Trophoblast cell (in vitro differentiated cells and primary cell): ENCODE data around the gene KDM4C.

ENCODE experiments used
- DNase-seq, 2 donors: peaks; one replicate each; pipeline ENCODE4 v3.0.0-alpha.2; 2016
- H2AFZ ChIP-seq: 2 replicates; pipeline ENCODE4 v1.6.1; 2013; ENCODE audit warnings: low read length, moderate library complexity, mild to moderate bottlenecking; ENCODE audit not compliant: insufficient read depth, poor library complexity
- H2AK5ac ChIP-seq: 2 replicates; pipeline ENCODE4 v1.6.1; 2013; ENCODE audit warnings: mild to moderate bottlenecking, low read length
- H2BK120ac ChIP-seq: 2 replicates; pipeline ENCODE4 v1.6.1; 2013; ENCODE audit warnings: low read length, mild to moderate bottlenecking, moderate library complexity; ENCODE audit not compliant: insufficient read depth, poor library complexity
- H2BK12ac ChIP-seq: 2 replicates; pipeline ENCODE4 v1.6.1; 2013; ENCODE audit warnings: mild to moderate bottlenecking, low read length, moderate library complexity
- H2BK5ac ChIP-seq: 2 replicates; pipeline ENCODE4 v1.6.1; 2013; ENCODE audit warnings: low read length, low read depth, moderate library complexity, mild to moderate bottlenecking; ENCODE audit not compliant: poor library complexity
- H3K14ac ChIP-seq: 2 replicates; pipeline ENCODE4 v1.6.1; 2013; ENCODE audit warnings: mild to moderate bottlenecking, low read length
- H3K18ac ChIP-seq: 2 replicates; pipeline ENCODE4 v1.6.1; 2013; ENCODE audit warnings: mild to moderate bottlenecking, low read length
- H3K23ac ChIP-seq: 2 replicates; pipeline ENCODE4 v1.6.1; 2013; ENCODE audit warnings: low read length
- H3K27ac ChIP-seq: 2 replicates; pipeline ENCODE4 v1.5.1; 2013; ENCODE audit warnings: low read depth, mild to moderate bottlenecking, inconsistent platforms, low read length, moderate library complexity
- H3K27me3 ChIP-seq: 2 replicates; pipeline ENCODE4 v1.6.1; 2013; ENCODE audit warnings: inconsistent platforms, mild to moderate bottlenecking, low read length, moderate library complexity; ENCODE audit not compliant: insufficient read depth
- H3K36me3 ChIP-seq, 2 experiments: 1 replicate in 1 of 2; 2 replicates in 1 of 2; pipeline ENCODE4 v1.6.1; 2013; ENCODE audit warnings: low read length in 2 of 2, mild to moderate bottlenecking in 2 of 2, moderate library complexity in 1 of 2; ENCODE audit not compliant: insufficient read depth in 2 of 2, control insufficient read depth in 1 of 2
- H3K4ac ChIP-seq: 2 replicates; pipeline ENCODE4 v1.6.1; 2013; ENCODE audit warnings: low read depth, mild to moderate bottlenecking, low read length, moderate library complexity
- H3K4me1 ChIP-seq, 2 experiments: 1 replicate in 1 of 2; 2 replicates in 1 of 2; pipeline ENCODE4 v1.6.1; 2013; ENCODE audit warnings: low read length in 2 of 2, mild to moderate bottlenecking in 2 of 2, moderate library complexity in 1 of 2; ENCODE audit not compliant: insufficient read depth in 2 of 2, control insufficient read depth in 1 of 2
- H3K4me2 ChIP-seq: 2 replicates; pipeline ENCODE4 v1.6.1; 2013; ENCODE audit warnings: inconsistent platforms, mild to moderate bottlenecking, low read length, moderate library complexity
- H3K4me3 ChIP-seq: 2 replicates; pipeline ENCODE4 v1.5.1; 2013; ENCODE audit warnings: mild to moderate bottlenecking, low read depth, low read length, inconsistent platforms
- H3K79me1 ChIP-seq: one replicate; pipeline ENCODE4 v1.6.1; 2013; ENCODE audit warnings: low read length
- H3K79me2 ChIP-seq: 2 replicates; pipeline ENCODE4 v1.6.1; 2013; ENCODE audit warnings: low read length, mild to moderate bottlenecking; ENCODE audit not compliant: control insufficient read depth, insufficient read depth, poor library complexity
- H3K9ac ChIP-seq: 2 replicates; pipeline ENCODE4 v1.6.1; 2013; ENCODE audit warnings: mild to moderate bottlenecking, low read length
- H3K9me3 ChIP-seq: 2 replicates; pipeline ENCODE4 v1.6.1; 2013; ENCODE audit warnings: low read depth, mild to moderate bottlenecking, control low read depth, inconsistent platforms, low read length; ENCODE audit not compliant: insufficient read depth
- H4K12ac ChIP-seq: 2 replicates; pipeline ENCODE4 v1.6.1; 2013; ENCODE audit warnings: low read depth, mild to moderate bottlenecking, low read length, moderate library complexity
- H4K8ac ChIP-seq: 2 replicates; pipeline ENCODE4 v1.6.1; 2013; ENCODE audit warnings: low read depth, mild to moderate bottlenecking, low read length, moderate library complexity
- H4K91ac ChIP-seq: one replicate; pipeline ENCODE4 v1.6.1; 2013; ENCODE audit warnings: low read depth, mild to moderate bottlenecking, low read length, moderate library complexity
- WGBS: extraction: QIAGEN DNeasy Blood & Tissue Kit; methylation state at CpG from one replicate; pipeline ENCODE4 v1.1.7; 2013; ENCODE audit warnings: missing lambda C conversion rate; ENCODE audit not compliant: insufficient read length, insufficient coverage; ENCODE audit errors: extremely low coverage; 5-methylcytosine and 5-hydroxymethylcytosine counted together

KDM4C gene

GRCh38 chr9:7154003-7154619, 396.3 kb downstream of the KDM4C start:
- peak overlapping the region; percentile 15 for H4K91ac ChIP-seq
- H3K23ac ChIP-seq, result no peak overlapping the region
- H3K4me1 ChIP-seq, result peaks cover 9 to 23% of the 10 kb centered on the region in 2 experiments
- no peaks in the 10 kb centered on the region for H3K27me3 ChIP-seq
- peak overlapping the region; percentile 24 for H2BK5ac ChIP-seq
- H2AK5ac ChIP-seq, result no peak overlapping the region
- peak overlapping the region; percentile 6 for H2BK12ac ChIP-seq
- no peak overlapping the region for H3K4me2 ChIP-seq
- H2AFZ ChIP-seq, result no peak overlapping the region
- peak overlapping the region; percentile 21 for H3K18ac ChIP-seq
- no peak overlapping the region for H4K8ac ChIP-seq
- H3K9me3 ChIP-seq, result no peaks in the 10 kb centered on the region
- peak overlapping the region; percentile 44 for H3K27ac ChIP-seq
- peak overlapping the region; percentile 40 for H2BK120ac ChIP-seq
- H3K79me2 ChIP-seq, result no peaks in the 10 kb centered on the region
- H4K12ac ChIP-seq, result no peak overlapping the region
- DNase-seq, result no peak
- H3K4ac ChIP-seq, result no peak overlapping the region
- no peak overlapping the region for H3K4me3 ChIP-seq
- H3K36me3 ChIP-seq, result no peaks in the 10 kb centered on the region
- no CpG with 5 or more reads among the region's 9 CpGs for WGBS
- no peak overlapping the region for H3K14ac ChIP-seq
- peaks cover 12% of the 10 kb centered on the region for H3K79me1 ChIP-seq
- H3K9ac ChIP-seq, result no peak overlapping the region

GRCh38 chr9:7154650-7155049, 396.9 kb downstream of the KDM4C start:
- H3K27ac ChIP-seq, result peak overlapping the region; percentile 44
- no peak overlapping the region for H2BK120ac ChIP-seq
- H3K9ac ChIP-seq, result no peak overlapping the region
- H2AFZ ChIP-seq, result no peak overlapping the region
- H2BK5ac ChIP-seq, result no peak overlapping the region
- no peak overlapping the region for H2AK5ac ChIP-seq
- no peak overlapping the region for H4K91ac ChIP-seq
- H3K23ac ChIP-seq, result no peak overlapping the region
- H3K79me2 ChIP-seq, result no peaks in the 10 kb centered on the region
- no peak overlapping the region for H4K8ac ChIP-seq
- WGBS, result no CpG with 5 or more reads among the region's 4 CpGs
- no peak for DNase-seq
- H3K79me1 ChIP-seq, result peaks cover 10% of the 10 kb centered on the region
- no peak overlapping the region for H3K14ac ChIP-seq
- no peak overlapping the region for H2BK12ac ChIP-seq
- no peak overlapping the region for H3K4me2 ChIP-seq
- H3K9me3 ChIP-seq, result no peaks in the 10 kb centered on the region
- no peak overlapping the region for H3K4me3 ChIP-seq
- H3K4me1 ChIP-seq, result peaks cover 9 to 23% of the 10 kb centered on the region in 2 experiments
- H3K18ac ChIP-seq, result no peak overlapping the region
- no peaks in the 10 kb centered on the region for H3K27me3 ChIP-seq
- no peak overlapping the region for H4K12ac ChIP-seq
- no peaks in the 10 kb centered on the region for H3K36me3 ChIP-seq
- H3K4ac ChIP-seq, result no peak overlapping the region

DNA sequence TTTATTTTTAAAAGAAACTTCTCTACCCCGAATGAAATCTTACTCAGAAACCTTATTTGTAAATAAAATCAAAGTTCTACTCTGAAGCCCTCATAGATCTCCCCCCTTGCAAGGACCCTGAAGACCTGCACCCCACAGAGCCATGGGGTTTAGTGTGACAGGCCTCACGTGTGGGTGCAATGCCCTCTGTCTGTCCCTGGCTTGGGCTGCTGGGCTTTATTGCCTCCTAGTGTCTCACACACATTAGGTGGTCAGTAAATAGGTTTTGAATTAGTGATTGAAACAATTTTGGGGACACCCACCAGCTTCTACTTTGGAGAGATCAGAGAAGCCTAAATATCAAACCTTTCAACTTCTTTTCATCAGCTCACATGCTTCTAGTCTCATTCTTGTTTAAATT, 403.7 kb downstream of the KDM4C start:
- H3K9me3 ChIP-seq, result peaks cover 3% of the 10 kb centered on the region
- H3K18ac ChIP-seq, result no peak overlapping the region
- H2BK120ac ChIP-seq, result no peak overlapping the region
- DNase-seq, result no peak
- H2AFZ ChIP-seq, result no peak overlapping the region
- no peak overlapping the region for H2BK12ac ChIP-seq
- no peak overlapping the region for H2AK5ac ChIP-seq
- H4K91ac ChIP-seq, result no peak overlapping the region
- no peak overlapping the region for H3K27ac ChIP-seq
- H3K23ac ChIP-seq, result no peak overlapping the region
- no peaks in the 10 kb centered on the region for H3K27me3 ChIP-seq
- no peak overlapping the region for H3K14ac ChIP-seq
- H2BK5ac ChIP-seq, result no peak overlapping the region
- H4K12ac ChIP-seq, result no peak overlapping the region
- no peak overlapping the region for H3K4ac ChIP-seq
- no peak overlapping the region for H3K9ac ChIP-seq
- no peaks in the 10 kb centered on the region for H3K79me1 ChIP-seq
- no peaks in the 10 kb centered on the region for H3K36me3 ChIP-seq
- no peak overlapping the region for H4K8ac ChIP-seq
- no peaks in the 10 kb centered on the region for H3K79me2 ChIP-seq
- no peak overlapping the region for H3K4me3 ChIP-seq
- no peak overlapping the region for H3K4me2 ChIP-seq
- peaks cover 2 to 6% of the 10 kb centered on the region in 2 experiments for H3K4me1 ChIP-seq
- no CpG with 5 or more reads among the region's 2 CpGs for WGBS

- H3K18ac ChIP-seq, result no peak overlapping the region
- H4K8ac ChIP-seq, result no peak overlapping the region
- DNase-seq, result no peak
- no peak overlapping the region for H2BK5ac ChIP-seq
- no peaks in the 10 kb centered on the region for H3K79me2 ChIP-seq
- H2AFZ ChIP-seq, result no peak overlapping the region
- no peak overlapping the region for H3K23ac ChIP-seq
- no peak overlapping the region for H3K9ac ChIP-seq
- H3K27ac ChIP-seq, result no peak overlapping the region
- no peaks in the 10 kb centered on the region for H3K36me3 ChIP-seq
- no peak overlapping the region for H2AK5ac ChIP-seq
- no peak overlapping the region for H4K12ac ChIP-seq
- no peak overlapping the region for H4K91ac ChIP-seq
- H3K14ac ChIP-seq, result no peak overlapping the region
- peaks cover 2 to 6% of the 10 kb centered on the region in 2 experiments for H3K4me1 ChIP-seq
- no peak overlapping the region for H3K4me2 ChIP-seq
- H3K4ac ChIP-seq, result no peak overlapping the region
- no peaks in the 10 kb centered on the region for H3K27me3 ChIP-seq
- no peak overlapping the region for H2BK12ac ChIP-seq
- peaks cover 3% of the 10 kb centered on the region for H3K9me3 ChIP-seq
- H3K79me1 ChIP-seq, result peaks cover 3% of the 10 kb centered on the region
- no peak overlapping the region for H2BK120ac ChIP-seq
- no CpG with 5 or more reads among the region's 1 CpG for WGBS
- H3K4me3 ChIP-seq, result no peak overlapping the region
Observed at GRCh38 chr9:7163932-7164331, 406.2 kb downstream of the KDM4C start.
